H1 (cell line): Measurements from ENCODE around the gene NPY4R2.
"Not testable (repeated sequence)": the region's sequence is repeated elsewhere in the genome, so short reads cannot be mapped to it uniquely, and the experiment has no call there.

Experiments used
- CHD2 ChIP-seq: IDR thresholded peaks from 2 replicates; pipeline ENCODE4 v1.6.1; 2012; ENCODE audit warnings: low read length, improper control_type of control experiment
- CREB1 ChIP-seq: IDR thresholded peaks from 2 replicates; pipeline ENCODE4 v1.6.1; 2012; ENCODE audit warnings: inconsistent platforms
- EP300 ChIP-seq, 2 experiments: IDR thresholded peaks; 1 replicate in 1 of 2; 2 replicates in 1 of 2; pipeline ENCODE4 v1.6.1; 2011 to 2012; ENCODE audit warnings: low read depth in 2 of 2, low read length in 2 of 2, mild to moderate bottlenecking in 2 of 2, borderline replicate concordance in 1 of 2, inconsistent platforms in 1 of 2, moderate library complexity in 1 of 2
- EZH2 ChIP-seq: fragments of 200-600 bp; sonication (generic); IDR thresholded peaks from 2 replicates; pipeline ENCODE4 v1.7.1; 2012; ENCODE audit warnings: low read depth, mild to moderate bottlenecking, moderate library complexity, low read length, inconsistent platforms; ENCODE audit not compliant: severe bottlenecking
- GTF2F1 ChIP-seq: IDR thresholded peaks from 2 replicates; pipeline ENCODE4 v1.6.1; 2012; ENCODE audit warnings: low read depth, low read length, improper control_type of control experiment, borderline replicate concordance
- POLR2A ChIP-seq, 2 experiments: IDR thresholded peaks; 1 replicate in 1 of 2; 2 replicates in 1 of 2; pipeline ENCODE4 v1.6.1; 2011; ENCODE audit warnings: low read depth in 2 of 2, low read length in 2 of 2, mild to moderate bottlenecking in 2 of 2; ENCODE audit errors: control extremely low read depth in 1 of 2
- SIX5 ChIP-seq: IDR thresholded peaks from 2 replicates; pipeline ENCODE4 v1.6.1; 2011; ENCODE audit warnings: mild to moderate bottlenecking, low read depth, low read length
- SP1 ChIP-seq: IDR thresholded peaks from 2 replicates; pipeline ENCODE4 v1.6.1; 2011; ENCODE audit warnings: low read depth, low read length
- TAF1 ChIP-seq: IDR thresholded peaks from 2 replicates; pipeline ENCODE4 v1.6.1; 2011; ENCODE audit warnings: mild to moderate bottlenecking, low read depth, low read length
- YY1 ChIP-seq: IDR thresholded peaks from 2 replicates; pipeline ENCODE4 v1.6.1; 2011; ENCODE audit warnings: low read depth, mild to moderate bottlenecking, low read length
- TF ChIP-seq, protein P1 (sequence below), 3 experiments: IDR thresholded peaks; 1 replicate in 2 of 3; 2 replicates in 1 of 3; pipeline versions ENCODE4 v1.5.1 to v1.6.1; 2011; ENCODE audit warnings: low read length in 3 of 3, mild to moderate bottlenecking in 3 of 3, inconsistent platforms in 2 of 3, low read depth in 1 of 3, moderate library complexity in 1 of 3; ENCODE audit not compliant: insufficient read depth in 1 of 3; ENCODE audit errors: control extremely low read depth in 1 of 3
- TF ChIP-seq, protein P2 (sequence below): IDR thresholded peaks from 2 replicates; pipeline ENCODE4 v1.6.1; 2011; ENCODE audit warnings: low read depth, mild to moderate bottlenecking, low read length; ENCODE audit not compliant: insufficient read depth
- TF ChIP-seq, protein P3 (sequence below): fragments of 300-600 bp; sonication (generic); IDR thresholded peaks from 2 replicates; pipeline ENCODE4 v1.7.1; 2012; ENCODE audit warnings: low read length, moderate library complexity, mild to moderate bottlenecking, inconsistent platforms; ENCODE audit not compliant: insufficient replicate concordance

DNA sequence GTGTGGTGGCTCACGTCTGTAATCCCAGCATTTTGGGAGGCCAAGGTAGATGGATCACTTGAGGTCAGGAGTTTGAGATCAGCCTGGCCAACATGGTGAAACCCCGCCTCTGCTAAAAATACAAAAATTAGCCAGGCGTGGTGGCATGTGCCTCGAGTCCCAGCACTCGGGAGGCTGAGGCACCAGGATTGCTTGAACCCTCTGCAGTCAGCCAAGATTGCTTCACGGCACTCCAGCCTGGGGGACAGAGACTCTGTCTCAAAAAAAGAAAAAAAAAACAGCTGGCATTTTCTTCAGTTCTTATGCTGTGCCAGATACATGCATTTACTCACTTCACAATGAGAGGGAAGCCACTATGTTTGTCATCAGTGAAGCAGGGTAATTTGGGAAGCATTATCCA, 22.9 kb downstream of the NPY4R2 start:
- TF ChIP-seq SP1; EP300 (IDR thresholded peaks at IDR 0.05; ENCODE audit: borderline replicate concordance in 1 of 2, low read depth in 2 of 2, low read length in 2 of 2); POLR2A (IDR thresholded peaks at IDR 0.05; ENCODE audit: control extremely low read depth in 1 of 2, low read depth in 2 of 2, low read length in 2 of 2); GTF2F1; CREB1; EZH2; TAF1; YY1; SIX5; CHD2: not testable (repeated sequence)
- TF ChIP-seq, protein P1, sequence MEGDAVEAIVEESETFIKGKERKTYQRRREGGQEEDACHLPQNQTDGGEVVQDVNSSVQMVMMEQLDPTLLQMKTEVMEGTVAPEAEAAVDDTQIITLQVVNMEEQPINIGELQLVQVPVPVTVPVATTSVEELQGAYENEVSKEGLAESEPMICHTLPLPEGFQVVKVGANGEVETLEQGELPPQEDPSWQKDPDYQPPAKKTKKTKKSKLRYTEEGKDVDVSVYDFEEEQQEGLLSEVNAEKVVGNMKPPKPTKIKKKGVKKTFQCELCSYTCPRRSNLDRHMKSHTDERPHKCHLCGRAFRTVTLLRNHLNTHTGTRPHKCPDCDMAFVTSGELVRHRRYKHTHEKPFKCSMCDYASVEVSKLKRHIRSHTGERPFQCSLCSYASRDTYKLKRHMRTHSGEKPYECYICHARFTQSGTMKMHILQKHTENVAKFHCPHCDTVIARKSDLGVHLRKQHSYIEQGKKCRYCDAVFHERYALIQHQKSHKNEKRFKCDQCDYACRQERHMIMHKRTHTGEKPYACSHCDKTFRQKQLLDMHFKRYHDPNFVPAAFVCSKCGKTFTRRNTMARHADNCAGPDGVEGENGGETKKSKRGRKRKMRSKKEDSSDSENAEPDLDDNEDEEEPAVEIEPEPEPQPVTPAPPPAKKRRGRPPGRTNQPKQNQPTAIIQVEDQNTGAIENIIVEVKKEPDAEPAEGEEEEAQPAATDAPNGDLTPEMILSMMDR (IDR thresholded peaks at IDR 0.05; ENCODE audit: control extremely low read depth in 1 of 3, insufficient read depth in 1 of 3, low read depth in 1 of 3, low read length in 3 of 3), result not testable (repeated sequence)
- TF ChIP-seq, protein P2, sequence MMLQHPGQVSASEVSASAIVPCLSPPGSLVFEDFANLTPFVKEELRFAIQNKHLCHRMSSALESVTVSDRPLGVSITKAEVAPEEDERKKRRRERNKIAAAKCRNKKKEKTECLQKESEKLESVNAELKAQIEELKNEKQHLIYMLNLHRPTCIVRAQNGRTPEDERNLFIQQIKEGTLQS, result not testable (repeated sequence)
- TF ChIP-seq, protein P3, sequence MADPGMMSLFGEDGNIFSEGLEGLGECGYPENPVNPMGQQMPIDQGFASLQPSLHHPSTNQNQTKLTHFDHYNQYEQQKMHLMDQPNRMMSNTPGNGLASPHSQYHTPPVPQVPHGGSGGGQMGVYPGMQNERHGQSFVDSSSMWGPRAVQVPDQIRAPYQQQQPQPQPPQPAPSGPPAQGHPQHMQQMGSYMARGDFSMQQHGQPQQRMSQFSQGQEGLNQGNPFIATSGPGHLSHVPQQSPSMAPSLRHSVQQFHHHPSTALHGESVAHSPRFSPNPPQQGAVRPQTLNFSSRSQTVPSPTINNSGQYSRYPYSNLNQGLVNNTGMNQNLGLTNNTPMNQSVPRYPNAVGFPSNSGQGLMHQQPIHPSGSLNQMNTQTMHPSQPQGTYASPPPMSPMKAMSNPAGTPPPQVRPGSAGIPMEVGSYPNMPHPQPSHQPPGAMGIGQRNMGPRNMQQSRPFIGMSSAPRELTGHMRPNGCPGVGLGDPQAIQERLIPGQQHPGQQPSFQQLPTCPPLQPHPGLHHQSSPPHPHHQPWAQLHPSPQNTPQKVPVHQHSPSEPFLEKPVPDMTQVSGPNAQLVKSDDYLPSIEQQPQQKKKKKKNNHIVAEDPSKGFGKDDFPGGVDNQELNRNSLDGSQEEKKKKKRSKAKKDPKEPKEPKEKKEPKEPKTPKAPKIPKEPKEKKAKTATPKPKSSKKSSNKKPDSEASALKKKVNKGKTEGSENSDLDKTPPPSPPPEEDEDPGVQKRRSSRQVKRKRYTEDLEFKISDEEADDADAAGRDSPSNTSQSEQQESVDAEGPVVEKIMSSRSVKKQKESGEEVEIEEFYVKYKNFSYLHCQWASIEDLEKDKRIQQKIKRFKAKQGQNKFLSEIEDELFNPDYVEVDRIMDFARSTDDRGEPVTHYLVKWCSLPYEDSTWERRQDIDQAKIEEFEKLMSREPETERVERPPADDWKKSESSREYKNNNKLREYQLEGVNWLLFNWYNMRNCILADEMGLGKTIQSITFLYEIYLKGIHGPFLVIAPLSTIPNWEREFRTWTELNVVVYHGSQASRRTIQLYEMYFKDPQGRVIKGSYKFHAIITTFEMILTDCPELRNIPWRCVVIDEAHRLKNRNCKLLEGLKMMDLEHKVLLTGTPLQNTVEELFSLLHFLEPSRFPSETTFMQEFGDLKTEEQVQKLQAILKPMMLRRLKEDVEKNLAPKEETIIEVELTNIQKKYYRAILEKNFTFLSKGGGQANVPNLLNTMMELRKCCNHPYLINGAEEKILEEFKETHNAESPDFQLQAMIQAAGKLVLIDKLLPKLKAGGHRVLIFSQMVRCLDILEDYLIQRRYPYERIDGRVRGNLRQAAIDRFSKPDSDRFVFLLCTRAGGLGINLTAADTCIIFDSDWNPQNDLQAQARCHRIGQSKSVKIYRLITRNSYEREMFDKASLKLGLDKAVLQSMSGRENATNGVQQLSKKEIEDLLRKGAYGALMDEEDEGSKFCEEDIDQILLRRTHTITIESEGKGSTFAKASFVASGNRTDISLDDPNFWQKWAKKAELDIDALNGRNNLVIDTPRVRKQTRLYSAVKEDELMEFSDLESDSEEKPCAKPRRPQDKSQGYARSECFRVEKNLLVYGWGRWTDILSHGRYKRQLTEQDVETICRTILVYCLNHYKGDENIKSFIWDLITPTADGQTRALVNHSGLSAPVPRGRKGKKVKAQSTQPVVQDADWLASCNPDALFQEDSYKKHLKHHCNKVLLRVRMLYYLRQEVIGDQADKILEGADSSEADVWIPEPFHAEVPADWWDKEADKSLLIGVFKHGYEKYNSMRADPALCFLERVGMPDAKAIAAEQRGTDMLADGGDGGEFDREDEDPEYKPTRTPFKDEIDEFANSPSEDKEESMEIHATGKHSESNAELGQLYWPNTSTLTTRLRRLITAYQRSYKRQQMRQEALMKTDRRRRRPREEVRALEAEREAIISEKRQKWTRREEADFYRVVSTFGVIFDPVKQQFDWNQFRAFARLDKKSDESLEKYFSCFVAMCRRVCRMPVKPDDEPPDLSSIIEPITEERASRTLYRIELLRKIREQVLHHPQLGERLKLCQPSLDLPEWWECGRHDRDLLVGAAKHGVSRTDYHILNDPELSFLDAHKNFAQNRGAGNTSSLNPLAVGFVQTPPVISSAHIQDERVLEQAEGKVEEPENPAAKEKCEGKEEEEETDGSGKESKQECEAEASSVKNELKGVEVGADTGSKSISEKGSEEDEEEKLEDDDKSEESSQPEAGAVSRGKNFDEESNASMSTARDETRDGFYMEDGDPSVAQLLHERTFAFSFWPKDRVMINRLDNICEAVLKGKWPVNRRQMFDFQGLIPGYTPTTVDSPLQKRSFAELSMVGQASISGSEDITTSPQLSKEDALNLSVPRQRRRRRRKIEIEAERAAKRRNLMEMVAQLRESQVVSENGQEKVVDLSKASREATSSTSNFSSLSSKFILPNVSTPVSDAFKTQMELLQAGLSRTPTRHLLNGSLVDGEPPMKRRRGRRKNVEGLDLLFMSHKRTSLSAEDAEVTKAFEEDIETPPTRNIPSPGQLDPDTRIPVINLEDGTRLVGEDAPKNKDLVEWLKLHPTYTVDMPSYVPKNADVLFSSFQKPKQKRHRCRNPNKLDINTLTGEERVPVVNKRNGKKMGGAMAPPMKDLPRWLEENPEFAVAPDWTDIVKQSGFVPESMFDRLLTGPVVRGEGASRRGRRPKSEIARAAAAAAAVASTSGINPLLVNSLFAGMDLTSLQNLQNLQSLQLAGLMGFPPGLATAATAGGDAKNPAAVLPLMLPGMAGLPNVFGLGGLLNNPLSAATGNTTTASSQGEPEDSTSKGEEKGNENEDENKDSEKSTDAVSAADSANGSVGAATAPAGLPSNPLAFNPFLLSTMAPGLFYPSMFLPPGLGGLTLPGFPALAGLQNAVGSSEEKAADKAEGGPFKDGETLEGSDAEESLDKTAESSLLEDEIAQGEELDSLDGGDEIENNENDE, result not testable (repeated sequence)
